Chondrocyte (in vitro differentiated cells): ENCODE measurements around the gene SPATA20. TPM values are rescaled to one million over a fixed set of nuclear protein-coding genes. Genes with fewer than 3 reads are reported as not detected.

Experiments used
- DNase-seq: peaks from one replicate; pipeline ENCODE4 v3.0.0; 2021; ENCODE audit warnings: mixed read lengths, low spot score
- H3K27ac Mint-ChIP-seq: one replicate; pipeline ENCODE4 v1.8.0; 2021; ENCODE audit warnings: mild to moderate bottlenecking, moderate library complexity, mixed read lengths; ENCODE audit not compliant: unreplicated experiment
- H3K27me3 Mint-ChIP-seq: 2 replicates; pipeline ENCODE4 v1.8.0; 2021; ENCODE audit warnings: low read depth, mixed read lengths
- H3K36me3 Mint-ChIP-seq: 2 replicates; pipeline ENCODE4 v1.8.0; 2021; ENCODE audit warnings: low read depth, mixed read lengths
- H3K4me1 Mint-ChIP-seq: 2 replicates; pipeline ENCODE4 v1.8.0; 2021; ENCODE audit warnings: low read depth, mild to moderate bottlenecking, mixed read lengths
- H3K4me3 Mint-ChIP-seq: one replicate; pipeline ENCODE4 v1.8.0; 2021; ENCODE audit warnings: mild to moderate bottlenecking, moderate library complexity, mixed read lengths; ENCODE audit not compliant: unreplicated experiment
- H3K9me3 Mint-ChIP-seq: 2 replicates; pipeline ENCODE4 v1.8.0; 2021; ENCODE audit warnings: low read depth, mixed read lengths
- CTCF ChIP-seq: fragments of 200-600 bp; sonication (generic); IDR thresholded peaks from 2 replicates; pipeline ENCODE4 v1.5.0; 2021; ENCODE audit warnings: antibody characterized with exemption, mild to moderate bottlenecking, moderate library complexity
- total RNA-seq: library from RNA; stranded (reverse); gene quantifications from 3 replicates; pipeline ENCODE4 v1.2.1, GENCODE V29; 2021

Gene SPATA20
- total RNA-seq, 1 donor from 2014 or later: 51.8 TPM

DNA sequence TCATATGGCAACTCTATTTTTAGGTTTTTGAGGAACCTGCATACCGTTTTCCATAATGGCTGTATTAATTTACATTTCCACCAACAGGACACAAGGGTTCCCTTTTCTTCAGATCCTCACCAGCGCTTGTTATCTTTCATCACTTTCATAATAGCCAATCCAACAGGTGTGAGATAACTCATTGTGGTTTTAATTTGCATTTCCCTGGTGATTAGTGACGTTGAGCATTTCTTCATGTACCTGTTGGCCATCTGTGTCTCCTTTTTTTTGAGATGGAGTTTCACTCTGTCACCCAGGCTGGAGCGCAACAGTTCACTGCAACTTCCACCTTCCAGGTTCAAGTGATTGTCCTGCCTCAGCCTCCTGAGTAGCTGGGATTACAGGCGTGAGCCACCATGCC lies 51.5 kb downstream of the SPATA20 start:
- H3K4me3 Mint-ChIP-seq: no peak overlapping the region
- no peak for DNase-seq
- TF ChIP-seq CTCF: no peak
- H3K9me3 Mint-ChIP-seq: no peaks in the 10 kb centered on the region
- no peaks in the 10 kb centered on the region for H3K36me3 Mint-ChIP-seq
- H3K27ac Mint-ChIP-seq: no peak overlapping the region
- peaks cover 7% of the 10 kb centered on the region for H3K27me3 Mint-ChIP-seq
- H3K4me1 Mint-ChIP-seq: peaks cover 3% of the 10 kb centered on the region

GRCh38 chr17:50599606-50600005 lies 52.6 kb downstream of the SPATA20 start:
- no peak for TF ChIP-seq CTCF
- H3K4me1 Mint-ChIP-seq: peaks cover 9% of the 10 kb centered on the region
- no peak for DNase-seq
- peaks cover 7% of the 10 kb centered on the region for H3K27me3 Mint-ChIP-seq
- no peak overlapping the region for H3K4me3 Mint-ChIP-seq
- H3K9me3 Mint-ChIP-seq: no peaks in the 10 kb centered on the region
- H3K27ac Mint-ChIP-seq: no peak overlapping the region
- no peaks in the 10 kb centered on the region for H3K36me3 Mint-ChIP-seq

DNA sequence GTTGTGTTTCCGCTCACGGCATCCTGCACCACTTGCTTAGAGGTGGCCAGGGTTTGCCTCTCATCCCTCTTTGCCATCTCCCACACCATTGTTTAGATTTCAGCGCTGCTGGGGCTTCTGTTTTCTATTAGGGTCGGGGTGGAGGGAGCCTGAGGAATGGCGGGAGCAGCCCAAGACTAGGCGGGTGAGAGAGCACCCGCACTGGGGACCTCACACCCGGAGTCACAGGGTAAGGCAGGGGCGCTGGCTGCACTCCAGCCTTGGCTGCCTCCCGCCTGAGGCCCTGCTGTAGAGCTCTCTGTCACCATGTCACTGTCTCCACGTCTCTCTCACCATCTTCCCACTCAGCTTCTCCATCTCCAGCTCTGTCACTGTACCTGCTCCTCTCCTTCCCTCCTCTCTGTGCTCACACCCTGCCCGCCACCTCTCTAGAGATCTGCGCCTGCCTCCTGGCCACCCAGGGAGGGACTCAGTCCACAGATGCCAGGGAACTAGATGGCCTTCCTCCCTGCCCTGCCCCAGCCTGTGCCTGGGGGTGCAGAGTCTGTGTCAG lies 54.9 kb downstream of the SPATA20 start:
- Mint-ChIP-seq H3K36me3 (no peaks in the 10 kb centered on the region), H3K4me3 (no peak overlapping the region), H3K27ac (no peak overlapping the region), H3K4me1 (peaks cover 19% of the 10 kb centered on the region), H3K27me3 (peaks cover 5% of the 10 kb centered on the region), H3K9me3 (no peaks in the 10 kb centered on the region)
- DNase-seq: no peak
- no peak for TF ChIP-seq CTCF

- DNase-seq: no peak
- Mint-ChIP-seq H3K36me3 (no peaks in the 10 kb centered on the region), H3K27ac (no peak overlapping the region), H3K9me3 (no peaks in the 10 kb centered on the region), H3K27me3 (peaks cover 5% of the 10 kb centered on the region), H3K4me1 (peaks cover 19% of the 10 kb centered on the region), H3K4me3 (no peak overlapping the region)
- no peak for TF ChIP-seq CTCF
Measured at GRCh38 chr17:50602836-50603235, 55.9 kb downstream of the SPATA20 start.

DNA sequence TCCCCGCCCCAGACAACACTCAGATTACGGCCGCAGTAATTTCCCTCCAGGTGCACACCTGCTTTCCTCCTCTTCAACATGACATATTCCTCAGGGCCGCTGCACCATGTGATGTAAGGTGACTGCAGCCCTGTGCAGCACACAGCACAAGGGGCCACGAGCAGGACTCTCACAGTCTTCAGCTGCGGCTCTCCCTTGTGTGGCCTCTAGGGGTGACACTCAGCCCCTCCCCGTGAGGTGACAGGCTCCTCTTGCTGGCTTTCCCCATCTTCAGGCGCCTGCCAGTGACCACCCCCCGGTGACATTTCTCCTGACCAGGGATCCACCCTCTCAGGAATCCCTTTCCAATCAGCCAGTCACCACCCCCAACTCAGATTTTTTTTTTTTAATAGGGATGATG lies 56.4 kb downstream of the SPATA20 start:
- Mint-ChIP-seq H3K4me1 (peaks cover 19% of the 10 kb centered on the region), H3K9me3 (no peaks in the 10 kb centered on the region), H3K4me3 (no peak overlapping the region), H3K27me3 (peaks cover 5% of the 10 kb centered on the region), H3K36me3 (no peaks in the 10 kb centered on the region), H3K27ac (no peak overlapping the region)
- no peak for TF ChIP-seq CTCF
- DNase-seq: no peak
